Endothelial cell of umbilical vein (primary cell): Measurements from ENCODE around the gene LPP. TPM values are rescaled to one million over a fixed set of nuclear protein-coding genes. Genes with fewer than 3 reads are reported as not detected.

Experiments used
- BruUV-seq: library from RNA; stranded (reverse); fragments of 400-500 nt; replicated peaks from 2 replicates; lab custom pipeline; 2021; lab: Mats Ljungman, UMichigan
- CTCF ChIA-PET: fragments of 300-600, 350-600 bp; sonication (Branson Sonifier 250); formaldehyde crosslinking; loops from one replicate; lab custom pipeline; 2021; ENCODE audit warnings: antibody characterized with exemption, inconsistent platforms; lab: Charles Lee
- POLR2A ChIA-PET: fragments of 300-600, 350-600 bp; sonication (Branson Sonifier 250); formaldehyde crosslinking; loops from one replicate; lab custom pipeline; 2021; ENCODE audit warnings: antibody characterized with exemption, inconsistent platforms; lab: Charles Lee
- DNase-seq: peaks from one replicate; pipeline ENCODE4 v3.0.0-alpha.2; 2011; ENCODE audit warnings: low read depth, low spot score
- FAIRE-seq: peaks from 2 replicates; lab custom pipeline; 2011; peaks lifted over from hg19 to GRCh38; lab: Jason Lieb, UNC
- H2AFZ ChIP-seq: 2 replicates; pipeline ENCODE4 v1.6.0; 2012; ENCODE audit warnings: low read depth, low read length, control low read depth, inconsistent platforms
- H3K27ac ChIP-seq: 2 replicates; pipeline ENCODE4 v1.5.1; 2011; ENCODE audit warnings: low read depth, mild to moderate bottlenecking, control low read depth, low read length, moderate library complexity; ENCODE audit not compliant: insufficient read depth
- H3K27me3 ChIP-seq, 2 experiments: 2 replicates each; pipeline versions ENCODE4 v1.6.0 to v1.6.1; 2011; ENCODE audit warnings: low read length in 2 of 2, mixed read lengths in 1 of 2; ENCODE audit not compliant: control insufficient read depth in 2 of 2, insufficient read depth in 2 of 2
- H3K36me3 ChIP-seq, 2 experiments: 2 replicates in 1 of 2; 3 replicates in 1 of 2; pipeline ENCODE4 v1.5.1; 2011; ENCODE audit warnings: low read length in 2 of 2, mild to moderate bottlenecking in 1 of 2, moderate library complexity in 1 of 2; ENCODE audit not compliant: control insufficient read depth in 2 of 2, insufficient read depth in 2 of 2; ENCODE audit errors: extremely low read depth in 1 of 2
- H3K4me1 ChIP-seq: 3 replicates; pipeline ENCODE4 v1.5.1; 2011; ENCODE audit warnings: mild to moderate bottlenecking, low read length; ENCODE audit not compliant: control insufficient read depth, insufficient read depth; ENCODE audit errors: extremely low read depth
- H3K4me2 ChIP-seq: 2 replicates; pipeline ENCODE4 v1.6.1; 2011; ENCODE audit warnings: low read length, control low read depth, mixed read lengths; ENCODE audit not compliant: insufficient read depth
- H3K4me3 ChIP-seq, 3 experiments: fragments of 200-600 bp in 1 of 3; sonication (generic), shearing (Covaris generic) in 1 of 3; replicated peaks in 1 of 3; 2 replicates each; pipeline ENCODE4 v1.5.1; 2011 to 2016; ENCODE audit warnings: control low read depth in 3 of 3, low read length in 3 of 3, mild to moderate bottlenecking in 2 of 3, inconsistent platforms in 1 of 3, low read depth in 1 of 3, moderate library complexity in 1 of 3; ENCODE audit not compliant: insufficient read depth in 1 of 3
- H3K79me2 ChIP-seq: 2 replicates; pipeline ENCODE4 v1.6.0; 2012; ENCODE audit warnings: low read length, inconsistent platforms; ENCODE audit not compliant: control insufficient read depth, insufficient read depth
- H3K9ac ChIP-seq: replicated peaks from 2 replicates; pipeline ENCODE3; 2011; ENCODE audit warnings: low read length, control low read depth; ENCODE audit not compliant: insufficient read depth; ENCODE audit errors: extremely low read depth
- H3K9me1 ChIP-seq: replicated peaks from 3 replicates; pipeline ENCODE4 v1.6.0; 2011; ENCODE audit warnings: mild to moderate bottlenecking, low read length; ENCODE audit not compliant: control insufficient read depth, insufficient read depth; ENCODE audit errors: extremely low read depth
- H3K9me3 ChIP-seq: replicated peaks from 2 replicates; pipeline ENCODE4 v1.5.1; 2012; ENCODE audit warnings: low read length, inconsistent platforms; ENCODE audit not compliant: control insufficient read depth, insufficient read depth
- H4K20me1 ChIP-seq: replicated peaks from 2 replicates; pipeline ENCODE3; 2011; ENCODE audit warnings: mild to moderate bottlenecking, low read length; ENCODE audit not compliant: control insufficient read depth, insufficient read depth; ENCODE audit errors: extremely low read depth
- CTCF ChIP-seq, 2 donors: IDR thresholded peaks; 1 replicate in 1 of 2; 2 replicates in 1 of 2; pipeline ENCODE4 v1.5.1; 2011; ENCODE audit warnings: low read length in 2 of 2, mild to moderate bottlenecking in 2 of 2, moderate library complexity in 2 of 2, control low read depth in 1 of 2, inconsistent platforms in 1 of 2, low read depth in 1 of 2; ENCODE audit not compliant: insufficient read depth in 1 of 2; ENCODE audit errors: extremely low read depth in 1 of 2
- EZH2 ChIP-seq: IDR thresholded peaks from 2 replicates; pipeline ENCODE4 v1.6.1; 2012; ENCODE audit warnings: borderline replicate concordance, low read depth, mild to moderate bottlenecking, moderate library complexity, low read length, inconsistent platforms; ENCODE audit not compliant: severe bottlenecking
- FOS ChIP-seq: IDR thresholded peaks from 2 replicates; pipeline ENCODE4 v1.6.1; 2011; ENCODE audit warnings: mild to moderate bottlenecking, low read length, moderate library complexity, borderline replicate concordance; ENCODE audit not compliant: insufficient read depth
- GATA2 ChIP-seq: IDR thresholded peaks from 2 replicates; pipeline ENCODE4 v1.7.0; 2011; ENCODE audit warnings: low read depth, mild to moderate bottlenecking, moderate library complexity, mixed read lengths, low read length; ENCODE audit not compliant: insufficient read length, insufficient read depth
- JUN ChIP-seq: IDR thresholded peaks from 2 replicates; pipeline ENCODE4 v1.6.1; 2011; ENCODE audit warnings: borderline replicate concordance, low read depth; ENCODE audit not compliant: insufficient read length, insufficient read depth
- MAX ChIP-seq: IDR thresholded peaks from 2 replicates; pipeline ENCODE4 v1.6.1; 2011; ENCODE audit not compliant: insufficient read depth, insufficient read length
- MYC ChIP-seq: IDR thresholded peaks from one replicate; pipeline ENCODE4 v1.6.1; 2011; ENCODE audit warnings: mild to moderate bottlenecking, low read depth, low read length
- POLR2A ChIP-seq: IDR thresholded peaks from 2 replicates; pipeline ENCODE4 v1.6.1; 2012; ENCODE audit warnings: low read depth, mild to moderate bottlenecking, control low read depth, low read length
- POLR2AphosphoS5 ChIP-seq: IDR thresholded peaks from 2 replicates; pipeline ENCODE4 v1.6.1; 2012; ENCODE audit warnings: low read depth, mild to moderate bottlenecking, control low read depth, low read length, moderate library complexity; ENCODE audit not compliant: insufficient read depth
- dilution Hi-C: fragments of 300-500 bp; cut with MboI; formaldehyde crosslinking; loops from one replicate; pipeline ENCODE4 v1.15.0; 2019; ENCODE audit warnings: low sequenced_read_pairs; ENCODE audit not compliant: extremely low pct_ligation_motif_present
- intact Hi-C: fragments of 100-400 bp; cut with micrococcal nuclease; formaldehyde crosslinking; loops from one replicate; pipeline ENCODE4 v1.10.0; 2022
- polyA plus RNA-seq, 4 experiments: library from polyadenylated mRNA; depleted of rRNA in 3 of 4; stranded (reverse) in 3 of 4; unstranded in 1 of 4; fragments of >200 nt; gene quantifications; 2 replicates each; pipeline versions ENCODE4 v1.2.1 to v1.2.3, GENCODE V29; 2011 to 2012; ENCODE audit warnings: missing spikeins in 1 of 4
- total RNA-seq: library from RNA; stranded (reverse); gene quantifications from 2 replicates; pipeline ENCODE4 v1.2.3, GENCODE V29; 2021

LPP gene
- total and polyA plus RNA-seq, 2 donors (not counting 3 experiments of a cell fraction or from before 2014, with no cell fraction given), result 16.9 to 153 TPM

GRCh38 chr3:188683032-188683521 lies 529.1 kb downstream of the LPP start:
- DNase-seq (no peak), FAIRE-seq (no peak)
- Histone ChIP-seq H4K20me1 (no peaks in the 10 kb centered on the region), H3K9me3 (no peaks in the 10 kb centered on the region), H2AFZ (no peak overlapping the region), H3K36me3 (no peaks in the 10 kb centered on the region), H3K27ac (no peak overlapping the region), H3K4me1 (no peaks in the 10 kb centered on the region), H3K9ac (no peak overlapping the region), H3K9me1 (no peaks in the 10 kb centered on the region), H3K27me3 (no peaks in the 10 kb centered on the region), H3K79me2 (no peaks in the 10 kb centered on the region), H3K4me3 (no peak overlapping the region), H3K4me2 (no peak overlapping the region)
- dilution Hi-C loops (no loop called here), intact Hi-C loops (no loop called here)
- POLR2A ChIA-PET, result no interaction called here
- no TSS peak for BruUV-seq
- no peak for TF ChIP-seq GATA2
- no peak for TF ChIP-seq JUN
- TF ChIP-seq POLR2AphosphoS5, result no peak
- TF ChIP-seq CTCF (IDR thresholded peaks at IDR 0.05; ENCODE audit: extremely low read depth in 1 of 2, insufficient read depth in 1 of 2, low read depth in 1 of 2, low read length in 2 of 2), result no peak
- no peak for TF ChIP-seq EZH2
- no peak for TF ChIP-seq MAX
- TF ChIP-seq MYC, result no peak
- TF ChIP-seq FOS, result no peak
- no peak for TF ChIP-seq POLR2A
- CTCF ChIA-PET, result interaction anchor here (1.0 kb wide), 1 partner anchor 90 kb away, joined by 3 read pairs; no protein-coding TSS in a partner anchor
